Progenitor cell of endocrine pancreas (in vitro differentiated cells): ENCODE data around the gene RGS10. TPM values are rescaled to one million over a fixed set of nuclear protein-coding genes. Genes with fewer than 3 reads are reported as not detected.

Experiments
- DNase-seq: peaks from one replicate; pipeline ENCODE4 v3.0.0; 2021; ENCODE audit warnings: low spot score; ENCODE audit not compliant: unreplicated experiment
- H3K27ac Mint-ChIP-seq: 2 replicates; pipeline ENCODE4 v1.8.0; 2021; ENCODE audit warnings: mild to moderate bottlenecking, moderate library complexity, mixed read lengths
- H3K27me3 Mint-ChIP-seq: 2 replicates; pipeline ENCODE4 v1.8.0; 2021; ENCODE audit warnings: mixed read lengths
- H3K36me3 Mint-ChIP-seq: 2 replicates; pipeline ENCODE4 v1.8.0; 2022; ENCODE audit warnings: mixed read lengths; ENCODE audit not compliant: insufficient read depth
- H3K4me1 Mint-ChIP-seq: 2 replicates; pipeline ENCODE4 v1.8.0; 2021; ENCODE audit warnings: low read depth, mixed read lengths
- H3K4me3 Mint-ChIP-seq: 2 replicates; pipeline ENCODE4 v1.8.0; 2021; ENCODE audit warnings: low read depth, mild to moderate bottlenecking, moderate library complexity, mixed read lengths
- H3K9me3 Mint-ChIP-seq: 2 replicates; pipeline ENCODE4 v1.8.0; 2021; ENCODE audit warnings: low read depth, mixed read lengths
- CTCF ChIP-seq: fragments of 200-600 bp; sonication (generic); IDR thresholded peaks from one replicate; pipeline ENCODE4 v1.5.0; 2021; ENCODE audit warnings: antibody characterized with exemption, mild to moderate bottlenecking; ENCODE audit not compliant: unreplicated experiment
- long read RNA-seq: library from polyadenylated mRNA; unstranded; transcript quantifications from one replicate; pipeline ENCODE4 v2.0.0, GENCODE V29; 2020
- total RNA-seq: library from RNA; stranded (reverse); gene quantifications from 2 replicates; pipeline ENCODE4 v1.2.1, GENCODE V29; 2021

RGS10 gene
- total RNA-seq = 0.96 and 2.0 TPM in 2 replicates
- long read RNA-seq = 0 reads

- Mint-ChIP-seq H3K27me3 (peaks cover 80% of the 10 kb centered on the region), H3K36me3 (no peaks in the 10 kb centered on the region), H3K9me3 (no peaks in the 10 kb centered on the region), H3K4me3 (peak within 1 kb of the TSS; percentile 74), H3K27ac (no peak within 1 kb of the TSS), H3K4me1 (peaks cover 6% of the 10 kb centered on the region)
- peak; percentile 23 for DNase-seq
- no peak for TF ChIP-seq CTCF
These were observed at the start of gene RGS10 for GRCh38 chr10:119542357-119542987. Gene RGS10, minus strand, starts transcription at chr10:119542719. Its CDS starts 81 bp downstream, at chr10:119542638.

GRCh38 chr10:119588071-119588470, 45.6 kb upstream of the RGS10 start:
- peaks cover 11% of the 10 kb centered on the region for H3K4me1 Mint-ChIP-seq
- H3K36me3 Mint-ChIP-seq = peaks cover 5% of the 10 kb centered on the region
- TF ChIP-seq CTCF = no peak

GRCh38 chr10:119578355-119578754, 35.8 kb upstream of the RGS10 start:
- H3K27ac Mint-ChIP-seq = no peak overlapping the region
- H3K4me1 Mint-ChIP-seq = no peaks in the 10 kb centered on the region
- TF ChIP-seq CTCF = no peak
- DNase-seq = no peak
- no peak overlapping the region for H3K4me3 Mint-ChIP-seq
- H3K9me3 Mint-ChIP-seq = no peaks in the 10 kb centered on the region
- peaks cover 32% of the 10 kb centered on the region for H3K36me3 Mint-ChIP-seq
- H3K27me3 Mint-ChIP-seq = no peaks in the 10 kb centered on the region

More at GRCh38 chr10:119588071-119588470, 45.6 kb upstream of the RGS10 start:
- Mint-ChIP-seq H3K27me3 (no peaks in the 10 kb centered on the region), H3K27ac (no peak overlapping the region), H3K4me3 (no peak overlapping the region), H3K9me3 (no peaks in the 10 kb centered on the region)
- DNase-seq = no peak

- DNase-seq = no peak
- Mint-ChIP-seq H3K27ac (no peak overlapping the region), H3K4me1 (no peaks in the 10 kb centered on the region), H3K9me3 (no peaks in the 10 kb centered on the region), H3K4me3 (no peak overlapping the region), H3K27me3 (no peaks in the 10 kb centered on the region), H3K36me3 (peaks cover 30% of the 10 kb centered on the region)
- no peak for TF ChIP-seq CTCF
These were observed 33.5 kb upstream of the RGS10 start for GRCh38 chr10:119575991-119576390.

GRCh38 chr10:119575506-119575905, 33.0 kb upstream of the RGS10 start:
- peak overlapping the region; percentile 57 for H3K27ac Mint-ChIP-seq

More at GRCh38 chr10:119575506-119575905, 33.0 kb upstream of the RGS10 start:
- no peaks in the 10 kb centered on the region for H3K9me3 Mint-ChIP-seq
- no peak overlapping the region for H3K4me3 Mint-ChIP-seq
- no peak for DNase-seq
- H3K4me1 Mint-ChIP-seq = no peaks in the 10 kb centered on the region
- H3K27me3 Mint-ChIP-seq = no peaks in the 10 kb centered on the region
- H3K36me3 Mint-ChIP-seq = peaks cover 30% of the 10 kb centered on the region
- TF ChIP-seq CTCF = no peak
